Activated B cell treated with CpG ODN at 0.5 μM for 24 hours (primary cell): ENCODE data around the gene RAB9A. TPM values are rescaled to one million over a fixed set of nuclear protein-coding genes. Genes with fewer than 3 reads are reported as not detected.

ENCODE experiments used
- ATAC-seq: fragments of 200-7000 bp; cut with Tn5 transposase; one replicate; pipeline ENCODE4 v1.10.0; 2021; ENCODE audit warnings: low read depth, mild to moderate bottlenecking, moderate library complexity
- CTCF ChIA-PET: fragments of 350-600 bp; sonication (Branson Sonifier 250); formaldehyde crosslinking; loops from one replicate; lab custom pipeline; 2021; ENCODE audit warnings: antibody characterized with exemption; lab: Charles Lee
- POLR2A ChIA-PET: fragments of 350-600 bp; sonication (Branson Sonifier 250); formaldehyde crosslinking; loops from one replicate; lab custom pipeline; 2021; ENCODE audit warnings: antibody characterized with exemption; lab: Charles Lee
- DNase-seq: peaks from one replicate; pipeline ENCODE4 v3.0.0; 2022
- H3K27ac Mint-ChIP-seq: one replicate; pipeline ENCODE4 v1.8.0; 2020; ENCODE audit warnings: mixed read lengths
- H3K27me3 Mint-ChIP-seq: one replicate; pipeline ENCODE4 v1.8.0; 2021; ENCODE audit warnings: mixed read lengths
- H3K36me3 Mint-ChIP-seq: one replicate; pipeline ENCODE4 v1.8.0; 2021; ENCODE audit warnings: low read depth, mixed read lengths
- H3K4me1 Mint-ChIP-seq: one replicate; pipeline ENCODE4 v1.8.0; 2021; ENCODE audit warnings: mixed read lengths
- H3K4me3 Mint-ChIP-seq: one replicate; pipeline ENCODE4 v1.8.0; 2020; ENCODE audit warnings: mild to moderate bottlenecking, mixed read lengths
- H3K9me3 Mint-ChIP-seq: one replicate; pipeline ENCODE4 v1.8.0; 2020; ENCODE audit warnings: mixed read lengths
- CTCF ChIP-seq: fragments of 200-600 bp; IDR thresholded peaks from one replicate; pipeline ENCODE4 v1.8.0; 2022; ENCODE audit warnings: antibody characterized with exemption, mild to moderate bottlenecking
- intact Hi-C: fragments of 100-400 bp; cut with micrococcal nuclease; formaldehyde crosslinking; loops from one replicate; pipeline ENCODE4 v1.15.1; 2024
- total RNA-seq: library from RNA; stranded (reverse); gene quantifications from 2 replicates; pipeline ENCODE4 v1.2.3, GENCODE V29; 2022

RAB9A gene
- total RNA-seq, 1 donor from 2014 or later: 27.7 TPM

DNA sequence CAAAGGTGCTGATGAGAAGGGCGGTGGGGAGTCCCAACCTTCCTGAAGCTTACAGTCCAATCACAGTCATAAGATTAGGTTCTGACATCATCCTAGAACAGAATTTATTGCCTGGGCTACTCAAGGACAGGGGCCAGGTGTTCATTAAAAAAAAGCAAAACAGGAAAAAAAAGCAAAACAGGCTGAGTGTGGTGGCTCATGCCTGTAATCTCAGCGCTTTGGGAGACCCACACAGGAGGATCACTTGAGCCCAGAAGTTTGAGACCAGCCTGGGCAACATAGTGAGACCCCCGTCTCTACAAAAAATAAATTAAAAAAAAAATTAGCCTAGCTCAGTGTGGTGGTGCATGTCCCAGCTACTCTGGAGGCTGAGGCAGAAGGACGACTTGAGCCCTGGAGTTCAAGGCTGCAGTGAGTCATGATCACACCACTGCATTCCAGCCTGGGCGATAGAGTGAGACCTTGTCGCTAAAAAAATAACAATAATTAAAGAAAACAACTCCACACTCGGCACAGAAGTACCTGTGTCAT lies 3.0 kb downstream of the RAB9A start:
- peak overlapping the region; percentile 49 for H3K4me3 Mint-ChIP-seq
- POLR2A ChIA-PET: interaction anchor here (0.6 to 6.2 kb wide), 5 partner anchors 22 to 292 kb away, joined by 3 to 55 read pairs (median 16); partner anchors contain the start of genes OFD1 and TRAPPC2
- intact Hi-C loops: no loop called here
- ATAC-seq (no peak), DNase-seq (no peak)
- CTCF ChIA-PET: no interaction called here
- no peaks in the 10 kb centered on the region for H3K27me3 Mint-ChIP-seq
- no peak for TF ChIP-seq CTCF
- peak overlapping the region; percentile 63 for H3K27ac Mint-ChIP-seq
- no peaks in the 10 kb centered on the region for H3K9me3 Mint-ChIP-seq
- H3K36me3 Mint-ChIP-seq: peaks cover 13% of the 10 kb centered on the region
- peaks cover 77% of the 10 kb centered on the region for H3K4me1 Mint-ChIP-seq

- ATAC-seq (no peak), DNase-seq (no peak)
- intact Hi-C loops: no loop called here
- Mint-ChIP-seq H3K36me3 (peaks cover 15% of the 10 kb centered on the region), H3K4me1 (peaks cover 81% of the 10 kb centered on the region), H3K9me3 (no peaks in the 10 kb centered on the region), H3K27ac (peak overlapping the region; percentile 47), H3K27me3 (no peaks in the 10 kb centered on the region), H3K4me3 (peak overlapping the region; percentile 49)
- ChIA-PET CTCF (no interaction called here), POLR2A (interaction anchor here (1.0 to 2.8 kb wide), 2 partner anchors 24 to 42 kb away, joined by 3 to 16 read pairs; partner anchors contain the start of genes OFD1 and TRAPPC2)
- TF ChIP-seq CTCF: no peak
These were observed 3.9 kb downstream of the RAB9A start for GRCh38 chrX:13692771-13693231.

- ChIA-PET CTCF (no interaction called here), POLR2A (interaction anchor here (1.0 to 2.8 kb wide), 3 partner anchors 16 to 41 kb away, joined by 3 to 16 read pairs (median 4); partner anchors contain the start of genes OFD1 and TRAPPC2)
- Mint-ChIP-seq H3K9me3 (no peaks in the 10 kb centered on the region), H3K4me3 (peak overlapping the region; percentile 49), H3K27me3 (no peaks in the 10 kb centered on the region), H3K4me1 (peaks cover 81% of the 10 kb centered on the region), H3K27ac (peak overlapping the region; percentile 47), H3K36me3 (peaks cover 15% of the 10 kb centered on the region)
- ATAC-seq (no peak), DNase-seq (no peak)
- intact Hi-C loops: no loop called here
- TF ChIP-seq CTCF: no peak
These were observed 4.5 kb downstream of the RAB9A start for GRCh38 chrX:13693341-13693961.

DNA sequence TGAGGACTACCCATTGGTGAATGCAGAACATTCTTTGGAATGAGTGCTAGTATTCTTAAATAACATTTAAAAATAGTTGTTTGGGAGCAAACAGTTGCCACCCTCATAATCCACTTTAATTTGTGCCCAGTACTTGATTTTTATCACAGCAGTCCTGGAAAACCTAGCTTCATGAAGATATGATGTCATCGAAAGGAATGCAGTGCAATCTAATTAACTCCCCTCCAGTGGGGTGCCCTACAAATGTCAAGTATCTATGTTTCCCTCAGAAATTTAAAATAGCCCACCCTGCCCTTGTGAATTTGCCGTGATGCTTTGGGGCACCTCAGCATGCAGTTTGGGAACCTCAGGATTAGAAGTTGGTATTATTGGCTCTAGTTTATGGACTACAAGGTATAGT lies 5.4 kb downstream of the RAB9A start:
- no peak for DNase-seq
- H3K4me3 Mint-ChIP-seq: no peak overlapping the region
- intact Hi-C loops: no loop called here
- TF ChIP-seq CTCF: no peak
- H3K27me3 Mint-ChIP-seq: no peaks in the 10 kb centered on the region
- H3K36me3 Mint-ChIP-seq: peaks cover 17% of the 10 kb centered on the region
- H3K27ac Mint-ChIP-seq: no peak overlapping the region
- ATAC-seq: no peak
- ChIA-PET CTCF (no interaction called here), POLR2A (interaction anchor here (0.6 to 2.8 kb wide), 3 partner anchors 17 to 49 kb away, joined by 4 to 16 read pairs (median 4); partner anchors contain the start of genes OFD1 and TRAPPC2)
- no peaks in the 10 kb centered on the region for H3K9me3 Mint-ChIP-seq
- peaks cover 88% of the 10 kb centered on the region for H3K4me1 Mint-ChIP-seq

- Mint-ChIP-seq H3K36me3 (peaks cover 19% of the 10 kb centered on the region), H3K9me3 (no peaks in the 10 kb centered on the region), H3K27me3 (no peaks in the 10 kb centered on the region), H3K4me3 (no peak overlapping the region), H3K27ac (no peak overlapping the region), H3K4me1 (peaks cover 90% of the 10 kb centered on the region)
- no peak for DNase-seq
- ChIA-PET CTCF (no interaction called here), POLR2A (interaction anchor here (1.7 to 5.0 kb wide), 4 partner anchors 7 to 40 kb away, joined by 4 to 47 read pairs (median 14); partner anchors contain the start of genes OFD1, RAB9A and TRAPPC2)
- no peak for TF ChIP-seq CTCF
- ATAC-seq: no peak
- intact Hi-C loops: no loop called here
These were observed 6.1 kb downstream of the RAB9A start for GRCh38 chrX:13694983-13695382.
